Right lobe of liver (tissue), 4 donors: Measurements from ENCODE around the gene CALML3.

Source experiments
- CTCF ChIP-seq, 4 donors: fragments of 200-600 bp in 3 of 4; fragments of 450-650 bp in 1 of 4; IDR thresholded peaks; one replicate each; pipeline versions ENCODE4 v1.5.1 to v1.8.0; 2016 to 2022; ENCODE audit warnings: antibody characterized with exemption in 4 of 4, mild to moderate bottlenecking in 2 of 4
- POLR2A ChIP-seq: fragments of 450-650 bp; IDR thresholded peaks from one replicate; pipeline ENCODE4 v1.6.1; 2017; ENCODE audit warnings: antibody characterized with exemption, mild to moderate bottlenecking
- donor health status: DM: no; HTN: no; CAD: no.
- donor health status: DM: no; HTN: no; CAD: no.
- donor health status: DM: no; HTN: yes; CAD: no.

DNA sequence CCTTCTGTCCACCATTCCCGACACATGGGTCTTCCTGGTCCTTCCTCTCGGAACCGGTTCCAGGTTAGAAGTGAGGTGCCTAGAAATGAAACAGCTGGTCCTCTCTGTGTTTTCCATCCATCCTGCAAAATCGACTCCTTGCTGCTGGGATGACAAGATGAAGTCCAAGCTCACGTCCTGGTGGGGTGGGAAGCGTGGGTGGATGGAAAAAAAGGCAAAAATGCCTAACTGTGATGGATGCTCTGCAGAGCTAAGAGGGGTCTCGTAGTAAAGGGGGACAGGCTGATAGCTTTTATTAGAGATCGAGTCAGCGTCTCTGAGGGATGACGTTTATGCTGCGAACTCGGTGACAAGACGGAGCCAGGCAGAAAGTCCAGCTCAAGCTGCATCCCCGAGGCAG, 39.5 kb upstream of the CALML3 start:
- TF ChIP-seq CTCF (IDR thresholded peaks at IDR 0.05) (no peak), POLR2A (no peak)
